OCI-LY7 (cell line): ENCODE results near the gene TPM2. TPM values are rescaled to one million over a fixed set of nuclear protein-coding genes. Genes with fewer than 3 reads are reported as not detected.

Source experiments
- BruUV-seq: library from RNA; stranded (reverse); fragments of 400-500 nt; replicated peaks from 2 replicates; lab custom pipeline; 2021; lab: Mats Ljungman, UMichigan
- CTCF ChIA-PET: fragments of 300-600 bp; sonication (Branson Sonifier 250); formaldehyde crosslinking; loops from one replicate; lab custom pipeline; 2022; ENCODE audit warnings: antibody characterized with exemption; ENCODE audit not compliant: unreplicated experiment; lab: Charles Lee
- POLR2A ChIA-PET: fragments of 300-600 bp; sonication (Branson Sonifier 250); formaldehyde crosslinking; loops from one replicate; lab custom pipeline; 2022; ENCODE audit warnings: antibody characterized with exemption; lab: Charles Lee
- DNase-seq: peaks from one replicate; pipeline ENCODE4 v3.0.0-alpha.2; 2015; ENCODE audit warnings: low spot score
- H2AFZ ChIP-seq: fragments of 200-600 bp; sonication (generic), shearing (Covaris generic); 2 replicates; pipeline ENCODE4 v1.6.1; 2014; ENCODE audit warnings: mild to moderate bottlenecking, antibody characterized with exemption, low read length, moderate library complexity
- H3K27ac ChIP-seq: fragments of 200-600 bp; sonication (generic); 2 replicates; pipeline ENCODE4 v1.5.1; 2014; ENCODE audit warnings: mixed run types, low read depth, mild to moderate bottlenecking, moderate library complexity, low read length, inconsistent platforms; ENCODE audit not compliant: poor library complexity, severe bottlenecking
- H3K36me3 ChIP-seq: fragments of 200-600 bp; sonication (generic); 2 replicates; pipeline ENCODE4 v1.6.1; 2014; ENCODE audit warnings: mild to moderate bottlenecking, antibody characterized with exemption, low read length, moderate library complexity, mixed read lengths; ENCODE audit not compliant: insufficient read depth
- H3K4me1 ChIP-seq: fragments of 200-600 bp; sonication (generic); 2 replicates; pipeline ENCODE4 v1.5.1; 2014; ENCODE audit warnings: mild to moderate bottlenecking, low read length; ENCODE audit not compliant: insufficient read depth, poor library complexity, severe bottlenecking
- H3K4me2 ChIP-seq: fragments of 200-600 bp; sonication (generic); 2 replicates; pipeline ENCODE4 v1.6.1; 2014; ENCODE audit warnings: mild to moderate bottlenecking, low read length
- H3K4me3 ChIP-seq: fragments of 200-600 bp; sonication (generic); 2 replicates; pipeline ENCODE4 v1.5.1; 2014; ENCODE audit warnings: mild to moderate bottlenecking, low read depth, low read length; ENCODE audit not compliant: poor library complexity, severe bottlenecking
- H3K79me2 ChIP-seq: fragments of 200-600 bp; sonication (generic); 2 replicates; pipeline ENCODE4 v1.6.1; 2016; ENCODE audit warnings: low read depth, mild to moderate bottlenecking, low read length, moderate library complexity, mixed read lengths; ENCODE audit not compliant: insufficient read depth
- H3K9me2 ChIP-seq: fragments of 200-600 bp; sonication (generic); 2 replicates; pipeline ENCODE4 v1.6.1; 2016; ENCODE audit warnings: mild to moderate bottlenecking, low read length, mixed read lengths; ENCODE audit not compliant: insufficient read depth
- H3K9me3 ChIP-seq: fragments of 200-600 bp; sonication (generic); 2 replicates; pipeline ENCODE4 v1.6.1; 2014; ENCODE audit warnings: mild to moderate bottlenecking, mixed run types, low read length, mixed read lengths
- H4K20me1 ChIP-seq: fragments of 200-600 bp; sonication (generic); 2 replicates; pipeline ENCODE4 v1.6.1; 2014; ENCODE audit warnings: mild to moderate bottlenecking, antibody characterized with exemption, low read length, moderate library complexity, mixed read lengths; ENCODE audit not compliant: insufficient read depth
- EZH2phosphoT487 ChIP-seq: fragments of 200-600 bp; sonication (generic); IDR thresholded peaks from 2 replicates; pipeline ENCODE4 v1.6.1; 2018; ENCODE audit warnings: low read depth, borderline replicate concordance, mild to moderate bottlenecking, mixed run types, antibody characterized with exemption, low read length, moderate library complexity, mixed read lengths
- intact Hi-C: fragments of 100-400 bp; cut with micrococcal nuclease; formaldehyde crosslinking; loops from one replicate; pipeline ENCODE4 v1.10.0; 2022; ENCODE audit not compliant: unreplicated experiment
- total RNA-seq, 2 experiments: library from RNA; depleted of rRNA in 1 of 2; stranded (reverse); fragments of >200 nt in 1 of 2; shearing (Covaris generic) in 1 of 2; gene quantifications; 2 replicates each; pipeline ENCODE4 v1.2.3, GENCODE V29; 2014 to 2022
- TF ChIP-seq, protein P1 (sequence below): fragments of 200-600 bp; sonication (generic); conservative IDR thresholded peaks from 2 replicates; pipeline ENCODE4 v1.5.1; 2014; ENCODE audit warnings: mild to moderate bottlenecking, antibody characterized with exemption, low read length, moderate library complexity, mixed read lengths

The TPM2 gene
- total RNA-seq, 2 experiments from 2014 or later: 2.5 TPM; not detected in 1

DNA sequence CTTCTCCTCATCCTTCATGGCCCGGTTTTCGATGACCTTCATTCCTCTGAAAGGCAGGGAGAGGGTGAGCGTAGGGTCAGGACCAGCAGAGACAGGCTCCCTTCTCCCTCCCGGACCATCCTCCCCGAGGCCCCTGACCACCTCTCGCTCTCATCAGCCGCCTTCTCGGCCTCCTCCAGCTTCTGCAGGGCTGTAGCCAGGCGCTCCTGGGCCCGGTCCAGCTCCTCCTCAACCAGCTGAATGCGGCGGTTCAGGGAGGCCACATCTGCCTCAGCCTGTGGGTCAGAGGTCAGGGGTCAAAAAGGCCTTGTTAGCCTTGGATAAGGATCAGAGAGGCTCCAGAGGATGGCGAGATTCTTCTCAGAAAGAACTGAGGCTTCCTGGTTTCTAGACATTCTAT is 4.2 kb downstream of the TPM2 start:
- Histone ChIP-seq H3K27ac (no peak overlapping the region), H3K79me2 (no peaks in the 10 kb centered on the region), H3K4me1 (peaks cover 60% of the 10 kb centered on the region), H3K9me3 (no peaks in the 10 kb centered on the region), H3K9me2 (no peaks in the 10 kb centered on the region), H3K36me3 (no peaks in the 10 kb centered on the region), H3K4me2 (no peak overlapping the region), H4K20me1 (no peaks in the 10 kb centered on the region), H2AFZ (no peak overlapping the region), H3K4me3 (no peak overlapping the region)
- POLR2A ChIA-PET: interaction anchor here (0.7 to 2.0 kb wide), 5 partner anchors 27 to 73 kb away, joined by 3 to 7 read pairs (median 4); partner anchors contain the start of genes CCDC107 and RMRP
- DNase-seq: no peak
- TF ChIP-seq, protein P1, sequence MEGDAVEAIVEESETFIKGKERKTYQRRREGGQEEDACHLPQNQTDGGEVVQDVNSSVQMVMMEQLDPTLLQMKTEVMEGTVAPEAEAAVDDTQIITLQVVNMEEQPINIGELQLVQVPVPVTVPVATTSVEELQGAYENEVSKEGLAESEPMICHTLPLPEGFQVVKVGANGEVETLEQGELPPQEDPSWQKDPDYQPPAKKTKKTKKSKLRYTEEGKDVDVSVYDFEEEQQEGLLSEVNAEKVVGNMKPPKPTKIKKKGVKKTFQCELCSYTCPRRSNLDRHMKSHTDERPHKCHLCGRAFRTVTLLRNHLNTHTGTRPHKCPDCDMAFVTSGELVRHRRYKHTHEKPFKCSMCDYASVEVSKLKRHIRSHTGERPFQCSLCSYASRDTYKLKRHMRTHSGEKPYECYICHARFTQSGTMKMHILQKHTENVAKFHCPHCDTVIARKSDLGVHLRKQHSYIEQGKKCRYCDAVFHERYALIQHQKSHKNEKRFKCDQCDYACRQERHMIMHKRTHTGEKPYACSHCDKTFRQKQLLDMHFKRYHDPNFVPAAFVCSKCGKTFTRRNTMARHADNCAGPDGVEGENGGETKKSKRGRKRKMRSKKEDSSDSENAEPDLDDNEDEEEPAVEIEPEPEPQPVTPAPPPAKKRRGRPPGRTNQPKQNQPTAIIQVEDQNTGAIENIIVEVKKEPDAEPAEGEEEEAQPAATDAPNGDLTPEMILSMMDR: no peak
- no peak for TF ChIP-seq EZH2phosphoT487
- BruUV-seq: no TSS peak
- CTCF ChIA-PET: no interaction called here
- intact Hi-C loops: no loop called here

DNA sequence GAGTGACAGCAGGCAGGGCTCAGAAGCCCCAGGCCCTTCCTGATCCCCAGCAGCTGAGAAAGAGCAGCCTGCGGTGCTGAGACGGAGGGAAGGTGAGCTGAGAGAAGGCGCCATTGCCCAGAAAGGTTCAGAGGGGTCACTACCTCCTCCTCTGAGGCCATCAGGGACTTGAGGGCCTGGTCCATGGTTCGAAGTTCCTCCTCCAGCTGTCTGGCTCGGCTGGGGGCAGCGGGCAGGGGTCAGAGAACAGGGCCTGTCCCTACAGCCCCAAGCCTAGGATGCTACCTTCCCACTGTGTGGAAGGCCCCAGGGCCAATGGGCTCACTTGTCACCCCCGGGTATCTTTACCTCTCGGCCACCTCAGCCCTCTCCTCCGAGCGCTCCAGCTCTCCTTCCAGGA is 4.8 kb downstream of the TPM2 start:
- H3K79me2 ChIP-seq: no peaks in the 10 kb centered on the region
- H4K20me1 ChIP-seq: no peaks in the 10 kb centered on the region
- no peaks in the 10 kb centered on the region for H3K9me3 ChIP-seq
- no TSS peak for BruUV-seq
- POLR2A ChIA-PET: interaction anchor here (0.7 to 2.0 kb wide), 3 partner anchors 26 to 46 kb away, joined by 3 to 7 read pairs (median 4); partner anchors contain the start of genes CCDC107 and RMRP
- no peak overlapping the region for H3K4me3 ChIP-seq
- CTCF ChIA-PET: interaction anchor here (0.9 kb wide), 1 partner anchor 11 kb away, joined by 4 read pairs; no protein-coding TSS in a partner anchor
- H3K36me3 ChIP-seq: no peaks in the 10 kb centered on the region
- intact Hi-C loops: no loop called here
- H3K9me2 ChIP-seq: no peaks in the 10 kb centered on the region
- no peak for DNase-seq
- no peak overlapping the region for H2AFZ ChIP-seq
- no peak overlapping the region for H3K27ac ChIP-seq
- H3K4me1 ChIP-seq: peaks cover 60% of the 10 kb centered on the region
- TF ChIP-seq EZH2phosphoT487: no peak
- TF ChIP-seq, protein P1: no peak
- H3K4me2 ChIP-seq: no peak overlapping the region

DNA sequence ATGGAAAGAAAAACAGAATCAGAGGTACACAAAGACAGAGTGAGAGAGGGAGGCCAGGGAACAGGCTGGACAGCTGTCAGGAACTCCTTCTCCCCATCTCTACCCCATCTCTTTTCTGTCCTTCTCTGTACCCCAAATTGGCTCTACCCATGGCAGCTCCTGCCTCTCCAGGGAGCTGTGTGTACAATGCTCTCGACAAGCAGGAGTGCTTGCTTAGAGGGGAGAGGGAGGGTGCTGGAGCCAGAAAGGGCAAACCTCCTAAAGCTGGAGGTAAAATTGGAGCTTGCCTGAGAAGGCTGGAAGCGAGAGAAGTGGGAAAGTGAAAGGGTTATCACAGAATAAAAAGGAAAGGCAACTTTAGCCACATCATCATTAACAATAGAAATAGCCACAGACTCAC is 6.4 kb downstream of the TPM2 start:
- DNase-seq: no peak
- intact Hi-C loops: no loop called here
- Histone ChIP-seq H3K27ac (no peak overlapping the region), H3K79me2 (no peaks in the 10 kb centered on the region), H3K4me3 (no peak overlapping the region), H3K4me2 (no peak overlapping the region), H3K9me3 (no peaks in the 10 kb centered on the region), H3K9me2 (no peaks in the 10 kb centered on the region), H4K20me1 (no peaks in the 10 kb centered on the region), H3K4me1 (peaks cover 54% of the 10 kb centered on the region), H2AFZ (no peak overlapping the region), H3K36me3 (no peaks in the 10 kb centered on the region)
- ChIA-PET POLR2A (interaction anchor here (0.7 to 1.6 kb wide), 6 partner anchors 11 to 64 kb away, joined by 3 to 4 read pairs (median 4); partner anchors contain the start of gene ARHGEF39), CTCF (interaction anchor here (0.7 kb wide), 1 partner anchor 14 kb away, joined by 3 read pairs; no protein-coding TSS in a partner anchor)
- TF ChIP-seq, protein P1: no peak
- TF ChIP-seq EZH2phosphoT487: no peak
- no TSS peak for BruUV-seq
